ENCODE measurements around the gene MMP14.
"Not testable (repeated sequence)": the region's sequence is repeated elsewhere in the genome, so short reads cannot be mapped to it uniquely, and the experiment has no call there.

DNA sequence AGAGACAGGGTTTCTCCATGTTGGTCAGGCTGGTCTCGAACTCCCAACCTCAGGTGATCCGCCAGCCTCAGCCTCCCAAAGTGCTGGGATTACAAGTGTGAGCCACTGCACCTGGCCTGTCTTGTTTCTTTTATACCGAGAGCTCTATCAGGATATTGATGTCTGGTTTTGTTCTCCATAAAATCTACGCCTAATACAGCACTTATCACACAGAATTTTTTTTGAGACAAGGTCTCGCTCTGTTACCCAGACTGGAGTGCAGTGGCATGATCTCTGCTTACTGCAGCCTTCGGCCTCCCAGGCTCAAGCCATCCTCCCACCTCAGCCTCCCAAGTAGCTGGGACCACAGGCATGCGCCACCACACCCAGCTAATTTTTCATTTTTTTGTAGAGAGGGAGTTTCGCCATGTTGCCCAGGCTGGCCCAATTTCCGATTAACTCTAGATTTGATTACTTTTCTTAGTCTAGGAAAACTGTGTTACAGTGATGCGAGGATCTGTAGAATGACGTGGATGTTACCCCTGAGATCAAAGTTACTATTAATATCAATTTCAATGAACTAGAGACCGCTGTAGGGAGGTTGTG lies 7.2 kb upstream of the MMP14 start:
- TF ChIP-seq, protein P1, sequence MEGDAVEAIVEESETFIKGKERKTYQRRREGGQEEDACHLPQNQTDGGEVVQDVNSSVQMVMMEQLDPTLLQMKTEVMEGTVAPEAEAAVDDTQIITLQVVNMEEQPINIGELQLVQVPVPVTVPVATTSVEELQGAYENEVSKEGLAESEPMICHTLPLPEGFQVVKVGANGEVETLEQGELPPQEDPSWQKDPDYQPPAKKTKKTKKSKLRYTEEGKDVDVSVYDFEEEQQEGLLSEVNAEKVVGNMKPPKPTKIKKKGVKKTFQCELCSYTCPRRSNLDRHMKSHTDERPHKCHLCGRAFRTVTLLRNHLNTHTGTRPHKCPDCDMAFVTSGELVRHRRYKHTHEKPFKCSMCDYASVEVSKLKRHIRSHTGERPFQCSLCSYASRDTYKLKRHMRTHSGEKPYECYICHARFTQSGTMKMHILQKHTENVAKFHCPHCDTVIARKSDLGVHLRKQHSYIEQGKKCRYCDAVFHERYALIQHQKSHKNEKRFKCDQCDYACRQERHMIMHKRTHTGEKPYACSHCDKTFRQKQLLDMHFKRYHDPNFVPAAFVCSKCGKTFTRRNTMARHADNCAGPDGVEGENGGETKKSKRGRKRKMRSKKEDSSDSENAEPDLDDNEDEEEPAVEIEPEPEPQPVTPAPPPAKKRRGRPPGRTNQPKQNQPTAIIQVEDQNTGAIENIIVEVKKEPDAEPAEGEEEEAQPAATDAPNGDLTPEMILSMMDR (conservative IDR thresholded peaks at IDR 0.05; ENCODE audit: low read depth in 2 of 2): not testable (repeated sequence)
- not testable (repeated sequence) for TF ChIP-seq EZH2 (IDR thresholded peaks at IDR 0.05; ENCODE audit: low read depth, unreplicated experiment); POLR2AphosphoS5 (IDR thresholded peaks at IDR 0.05; ENCODE audit: low read depth); JUNB (IDR thresholded peaks at IDR 0.05; ENCODE audit: unreplicated experiment); EZH2phosphoT487 (IDR thresholded peaks at IDR 0.05; ENCODE audit: unreplicated experiment); NANOG (IDR thresholded peaks at IDR 0.05; ENCODE audit: borderline replicate concordance); ZNF331 (CRISPR knock-in tag; IDR thresholded peaks at IDR 0.05; ENCODE audit: low read depth); ZNF462 (CRISPR knock-in tag; IDR thresholded peaks at IDR 0.05); CREB1 (CRISPR knock-in tag; IDR thresholded peaks at IDR 0.05; ENCODE audit: low read depth); STAT1 (IDR thresholded peaks at IDR 0.05; ENCODE audit: unreplicated experiment)
- TF ChIP-seq, protein P2, sequence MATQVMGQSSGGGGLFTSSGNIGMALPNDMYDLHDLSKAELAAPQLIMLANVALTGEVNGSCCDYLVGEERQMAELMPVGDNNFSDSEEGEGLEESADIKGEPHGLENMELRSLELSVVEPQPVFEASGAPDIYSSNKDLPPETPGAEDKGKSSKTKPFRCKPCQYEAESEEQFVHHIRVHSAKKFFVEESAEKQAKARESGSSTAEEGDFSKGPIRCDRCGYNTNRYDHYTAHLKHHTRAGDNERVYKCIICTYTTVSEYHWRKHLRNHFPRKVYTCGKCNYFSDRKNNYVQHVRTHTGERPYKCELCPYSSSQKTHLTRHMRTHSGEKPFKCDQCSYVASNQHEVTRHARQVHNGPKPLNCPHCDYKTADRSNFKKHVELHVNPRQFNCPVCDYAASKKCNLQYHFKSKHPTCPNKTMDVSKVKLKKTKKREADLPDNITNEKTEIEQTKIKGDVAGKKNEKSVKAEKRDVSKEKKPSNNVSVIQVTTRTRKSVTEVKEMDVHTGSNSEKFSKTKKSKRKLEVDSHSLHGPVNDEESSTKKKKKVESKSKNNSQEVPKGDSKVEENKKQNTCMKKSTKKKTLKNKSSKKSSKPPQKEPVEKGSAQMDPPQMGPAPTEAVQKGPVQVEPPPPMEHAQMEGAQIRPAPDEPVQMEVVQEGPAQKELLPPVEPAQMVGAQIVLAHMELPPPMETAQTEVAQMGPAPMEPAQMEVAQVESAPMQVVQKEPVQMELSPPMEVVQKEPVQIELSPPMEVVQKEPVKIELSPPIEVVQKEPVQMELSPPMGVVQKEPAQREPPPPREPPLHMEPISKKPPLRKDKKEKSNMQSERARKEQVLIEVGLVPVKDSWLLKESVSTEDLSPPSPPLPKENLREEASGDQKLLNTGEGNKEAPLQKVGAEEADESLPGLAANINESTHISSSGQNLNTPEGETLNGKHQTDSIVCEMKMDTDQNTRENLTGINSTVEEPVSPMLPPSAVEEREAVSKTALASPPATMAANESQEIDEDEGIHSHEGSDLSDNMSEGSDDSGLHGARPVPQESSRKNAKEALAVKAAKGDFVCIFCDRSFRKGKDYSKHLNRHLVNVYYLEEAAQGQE (IDR thresholded peaks at IDR 0.05; ENCODE audit: unreplicated experiment): not testable (repeated sequence)
- TF ChIP-seq, protein P3, sequence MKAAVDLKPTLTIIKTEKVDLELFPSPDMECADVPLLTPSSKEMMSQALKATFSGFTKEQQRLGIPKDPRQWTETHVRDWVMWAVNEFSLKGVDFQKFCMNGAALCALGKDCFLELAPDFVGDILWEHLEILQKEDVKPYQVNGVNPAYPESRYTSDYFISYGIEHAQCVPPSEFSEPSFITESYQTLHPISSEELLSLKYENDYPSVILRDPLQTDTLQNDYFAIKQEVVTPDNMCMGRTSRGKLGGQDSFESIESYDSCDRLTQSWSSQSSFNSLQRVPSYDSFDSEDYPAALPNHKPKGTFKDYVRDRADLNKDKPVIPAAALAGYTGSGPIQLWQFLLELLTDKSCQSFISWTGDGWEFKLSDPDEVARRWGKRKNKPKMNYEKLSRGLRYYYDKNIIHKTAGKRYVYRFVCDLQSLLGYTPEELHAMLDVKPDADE (IDR thresholded peaks at IDR 0.05): not testable (repeated sequence)

Data from GM23338 (cell line).